OCI-LY1 (cell line): Measurements from ENCODE around the gene FAM149A.

Source experiments
- CTCF ChIP-seq: fragments of 200-600 bp; sonication (generic), shearing (Covaris generic); IDR thresholded peaks from 2 replicates; pipeline ENCODE4 v1.5.1; 2017; ENCODE audit warnings: mild to moderate bottlenecking, antibody characterized with exemption, low read length, moderate library complexity, mixed read lengths
- EZH2 ChIP-seq: fragments of 200-600 bp; sonication (generic), shearing (Covaris generic); IDR thresholded peaks from 2 replicates; pipeline ENCODE4 v1.8.0; 2017; ENCODE audit warnings: borderline replicate concordance, mixed run types, mild to moderate bottlenecking, antibody characterized with exemption, low read length, moderate library complexity, mixed read lengths

GRCh38 chr4:186118582-186118981 lies 14.1 kb downstream of the FAM149A start:
- no peak for TF ChIP-seq CTCF
- TF ChIP-seq EZH2, result no peak
